ENCODE measurements around the gene AKR1E2.

DNA sequence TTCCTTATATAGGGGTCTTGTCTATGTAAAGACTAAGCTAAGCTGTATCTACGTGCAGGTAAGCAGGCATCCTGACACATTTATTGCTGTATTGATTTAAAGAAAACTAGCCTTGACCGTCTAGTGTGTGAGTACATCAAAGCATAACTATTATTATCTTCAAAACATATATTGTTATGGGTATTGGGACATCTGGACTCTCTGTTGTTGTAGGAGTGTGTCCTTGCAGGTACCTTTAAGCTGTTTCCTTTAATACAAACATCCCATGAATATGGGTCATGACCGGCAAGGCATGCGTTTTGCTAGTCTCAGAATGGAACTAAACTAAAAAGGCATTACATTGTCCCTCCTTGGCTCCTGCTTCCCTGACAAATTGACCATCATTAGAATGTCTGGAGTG, 35.1 kb upstream of the AKR1E2 start:
- no peak for TF ChIP-seq CTCF (IDR thresholded peaks at IDR 0.05; ENCODE audit: insufficient read depth, low read depth, low read length)
- TF ChIP-seq EZH2 (IDR thresholded peaks at IDR 0.05; ENCODE audit: insufficient read depth, low read length): no peak
